Nephron (organoid): ENCODE results near the gene ITCH.
A peak's percentile ranks its signal among the peaks of the same experiment; 100 is the strongest.

Source experiments
- H3K27ac Mint-ChIP-seq, 3 experiments: 2 replicates each; pipeline ENCODE4 v1.8.0; 2020; ENCODE audit warnings: mixed read lengths in 3 of 3, mild to moderate bottlenecking in 2 of 3, moderate library complexity in 1 of 3
- H3K27me3 Mint-ChIP-seq: 2 replicates; pipeline ENCODE4 v1.8.0; 2021; ENCODE audit warnings: low read depth, mild to moderate bottlenecking, moderate library complexity, mixed read lengths
- H3K36me3 Mint-ChIP-seq: 2 replicates; pipeline ENCODE4 v1.8.0; 2020; ENCODE audit warnings: low read depth, mixed read lengths
- H3K4me1 Mint-ChIP-seq: 2 replicates; pipeline ENCODE4 v1.8.0; 2020; ENCODE audit warnings: mixed read lengths
- H3K4me3 Mint-ChIP-seq, 3 experiments: 2 replicates each; pipeline ENCODE4 v1.8.0; 2020; ENCODE audit warnings: mild to moderate bottlenecking in 3 of 3, mixed read lengths in 3 of 3, moderate library complexity in 2 of 3
- H3K9me3 Mint-ChIP-seq: 2 replicates; pipeline ENCODE4 v1.8.0; 2020; ENCODE audit warnings: mixed read lengths
- TF ChIP-seq, protein P1 (sequence below), 3 experiments: fragments of 200-600 bp; sonication (generic); IDR thresholded peaks; one replicate each; pipeline ENCODE4 v1.5.0; 2021; ENCODE audit warnings: antibody characterized with exemption in 3 of 3; ENCODE audit not compliant: unreplicated experiment in 3 of 3

Gene ITCH

DNA sequence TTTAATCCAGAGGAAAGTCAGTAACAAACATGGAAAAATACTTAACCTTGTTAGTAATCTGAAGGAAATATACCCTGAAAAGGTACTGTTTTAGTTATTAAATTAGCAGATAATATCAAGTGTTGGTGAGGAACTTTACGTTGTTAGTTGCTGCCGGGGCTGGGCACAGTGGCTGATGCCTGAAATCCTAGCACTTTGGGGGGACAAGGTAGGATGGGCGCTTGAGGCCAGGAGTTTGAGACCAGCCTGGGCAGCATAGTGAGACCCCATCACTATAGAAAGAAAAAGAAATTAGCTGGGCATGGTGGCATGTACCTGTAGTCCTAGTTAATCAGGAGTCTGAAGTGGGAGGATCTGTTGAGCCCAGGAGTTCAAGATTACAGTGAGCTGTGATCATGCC, 80.5 kb downstream of the ITCH start:
- H3K27ac Mint-ChIP-seq, result no peak overlapping the region
- TF ChIP-seq, protein P1, sequence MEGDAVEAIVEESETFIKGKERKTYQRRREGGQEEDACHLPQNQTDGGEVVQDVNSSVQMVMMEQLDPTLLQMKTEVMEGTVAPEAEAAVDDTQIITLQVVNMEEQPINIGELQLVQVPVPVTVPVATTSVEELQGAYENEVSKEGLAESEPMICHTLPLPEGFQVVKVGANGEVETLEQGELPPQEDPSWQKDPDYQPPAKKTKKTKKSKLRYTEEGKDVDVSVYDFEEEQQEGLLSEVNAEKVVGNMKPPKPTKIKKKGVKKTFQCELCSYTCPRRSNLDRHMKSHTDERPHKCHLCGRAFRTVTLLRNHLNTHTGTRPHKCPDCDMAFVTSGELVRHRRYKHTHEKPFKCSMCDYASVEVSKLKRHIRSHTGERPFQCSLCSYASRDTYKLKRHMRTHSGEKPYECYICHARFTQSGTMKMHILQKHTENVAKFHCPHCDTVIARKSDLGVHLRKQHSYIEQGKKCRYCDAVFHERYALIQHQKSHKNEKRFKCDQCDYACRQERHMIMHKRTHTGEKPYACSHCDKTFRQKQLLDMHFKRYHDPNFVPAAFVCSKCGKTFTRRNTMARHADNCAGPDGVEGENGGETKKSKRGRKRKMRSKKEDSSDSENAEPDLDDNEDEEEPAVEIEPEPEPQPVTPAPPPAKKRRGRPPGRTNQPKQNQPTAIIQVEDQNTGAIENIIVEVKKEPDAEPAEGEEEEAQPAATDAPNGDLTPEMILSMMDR (IDR thresholded peaks at IDR 0.05; ENCODE audit: unreplicated experiment in 3 of 3), result no peak
- H3K4me3 Mint-ChIP-seq, result no peak overlapping the region
- no peaks in the 10 kb centered on the region for H3K27me3 Mint-ChIP-seq
- H3K4me1 Mint-ChIP-seq, result no peaks in the 10 kb centered on the region
- no peaks in the 10 kb centered on the region for H3K9me3 Mint-ChIP-seq
- H3K36me3 Mint-ChIP-seq, result peaks cover 86% of the 10 kb centered on the region

DNA sequence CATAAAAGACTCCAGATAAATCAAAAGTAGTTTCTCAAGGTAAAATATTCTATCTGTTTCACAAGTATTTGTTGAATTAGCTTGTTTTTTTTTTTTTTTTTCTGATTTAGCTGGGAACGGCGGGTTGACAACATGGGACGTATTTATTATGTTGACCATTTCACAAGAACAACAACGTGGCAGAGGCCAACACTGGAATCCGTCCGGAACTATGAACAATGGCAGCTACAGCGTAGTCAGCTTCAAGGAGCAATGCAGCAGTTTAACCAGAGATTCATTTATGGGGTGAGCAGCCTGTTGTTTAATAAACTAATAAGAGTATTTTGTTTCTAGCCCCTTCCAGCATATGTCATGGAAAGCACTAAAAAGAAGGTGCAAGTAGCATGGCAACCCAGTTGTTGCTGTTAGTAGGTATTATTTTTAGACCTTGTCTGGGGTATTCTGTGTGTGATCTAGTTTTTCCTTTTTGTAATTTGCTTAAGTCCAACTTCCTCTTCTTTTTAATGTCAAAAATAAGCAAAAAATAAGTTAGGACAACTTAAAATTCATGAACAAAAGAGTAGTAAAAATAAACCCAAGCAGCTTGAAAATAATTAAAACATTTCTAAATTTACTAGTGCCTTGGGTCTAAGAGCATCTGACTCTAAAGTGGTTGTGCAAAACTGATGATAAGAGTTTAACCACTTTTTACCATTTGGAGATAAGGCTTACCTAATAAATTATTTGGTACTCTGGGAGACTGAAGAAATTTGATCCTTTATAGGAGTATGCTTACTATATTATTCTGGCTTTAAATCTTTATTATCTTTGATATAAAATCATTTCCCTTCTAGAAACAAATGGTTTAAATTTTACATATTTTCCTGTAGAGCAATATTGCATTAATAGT, 82.3 kb downstream of the ITCH start:
- TF ChIP-seq, protein P1 (IDR thresholded peaks at IDR 0.05; ENCODE audit: unreplicated experiment in 3 of 3), result no peak
- H3K27me3 Mint-ChIP-seq, result no peaks in the 10 kb centered on the region
- no peaks in the 10 kb centered on the region for H3K4me1 Mint-ChIP-seq
- H3K27ac Mint-ChIP-seq, result peak overlapping the region in 1 of 3 experiments; percentile 66
- H3K36me3 Mint-ChIP-seq, result peaks cover 84% of the 10 kb centered on the region
- H3K4me3 Mint-ChIP-seq, result no peak overlapping the region
- no peaks in the 10 kb centered on the region for H3K9me3 Mint-ChIP-seq

DNA sequence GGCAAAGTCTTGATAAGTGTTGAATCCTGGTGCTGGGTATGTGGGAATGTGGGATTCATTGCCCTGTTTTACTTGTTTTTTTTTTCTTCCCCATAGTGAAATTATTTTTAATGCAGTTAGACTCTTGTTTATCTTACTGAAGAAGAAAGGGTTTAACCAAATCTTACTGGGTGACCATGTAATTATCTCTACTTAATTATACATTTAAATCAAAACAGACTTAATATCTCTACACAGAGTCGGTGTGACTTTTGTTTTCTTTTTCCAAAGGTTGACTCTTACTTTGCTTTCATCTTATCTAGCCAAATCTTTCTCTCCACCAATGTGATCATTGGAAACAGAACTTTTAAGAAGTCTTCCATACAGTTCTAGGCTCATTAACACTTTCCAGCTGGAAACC, 85.4 kb downstream of the ITCH start:
- H3K4me3 Mint-ChIP-seq, result no peak overlapping the region
- H3K9me3 Mint-ChIP-seq, result no peaks in the 10 kb centered on the region
- TF ChIP-seq, protein P1 (IDR thresholded peaks at IDR 0.05; ENCODE audit: unreplicated experiment in 3 of 3), result no peak

DNA sequence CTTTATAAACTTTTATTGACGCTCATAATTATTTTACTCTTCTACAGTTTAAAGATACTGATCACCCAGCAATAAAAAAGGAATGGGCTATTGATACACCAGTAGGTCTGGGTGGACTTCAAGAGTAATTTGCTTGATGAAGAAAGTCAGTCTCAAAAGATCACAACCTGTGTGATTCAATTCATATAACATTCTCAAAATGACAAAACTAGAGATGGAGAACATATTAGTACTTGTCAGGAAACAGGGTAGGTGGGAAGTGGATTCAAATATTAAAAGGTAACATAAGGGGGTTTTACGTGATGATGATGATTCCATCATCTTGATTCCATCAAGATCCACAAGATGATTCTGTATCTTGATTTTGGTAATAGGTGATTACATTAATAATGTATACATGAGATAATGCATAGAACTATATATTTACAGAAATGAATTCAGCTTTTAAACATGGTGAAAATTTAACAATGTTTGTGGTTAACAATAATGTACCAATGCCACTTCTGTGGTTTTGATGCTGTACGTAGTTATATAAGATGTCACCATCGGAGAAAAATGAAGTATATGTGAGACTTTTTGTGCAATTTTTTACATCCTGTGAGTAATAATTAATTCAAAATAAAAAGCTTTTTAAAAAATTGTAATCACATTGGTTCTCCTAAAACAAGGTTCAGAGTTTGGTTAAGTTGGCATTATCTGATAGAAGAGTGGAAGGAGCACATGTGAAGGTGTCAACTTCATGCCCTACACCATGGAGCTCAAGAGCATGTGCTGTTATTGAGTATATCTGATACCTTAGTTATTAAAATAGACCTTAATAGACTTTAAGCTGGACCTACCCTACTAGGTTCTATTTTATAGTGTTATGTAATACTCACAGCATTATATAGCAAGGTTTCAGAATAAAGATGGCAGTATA, 86.9 kb downstream of the ITCH start:
- H3K9me3 Mint-ChIP-seq, result no peaks in the 10 kb centered on the region
- H3K27ac Mint-ChIP-seq, result no peak overlapping the region
- TF ChIP-seq, protein P1 (IDR thresholded peaks at IDR 0.05; ENCODE audit: unreplicated experiment in 3 of 3), result no peak
- H3K27me3 Mint-ChIP-seq, result no peaks in the 10 kb centered on the region
- no peaks in the 10 kb centered on the region for H3K4me1 Mint-ChIP-seq
- H3K36me3 Mint-ChIP-seq, result peaks cover 79% of the 10 kb centered on the region
- H3K4me3 Mint-ChIP-seq, result no peak overlapping the region

More for the DNA sequence above, 85.4 kb downstream of the ITCH start:
- Mint-ChIP-seq H3K27me3 (no peaks in the 10 kb centered on the region), H3K4me1 (no peaks in the 10 kb centered on the region), H3K36me3 (peaks cover 90% of the 10 kb centered on the region), H3K27ac (peak overlapping the region in 1 of 3 experiments; percentile 3)

DNA sequence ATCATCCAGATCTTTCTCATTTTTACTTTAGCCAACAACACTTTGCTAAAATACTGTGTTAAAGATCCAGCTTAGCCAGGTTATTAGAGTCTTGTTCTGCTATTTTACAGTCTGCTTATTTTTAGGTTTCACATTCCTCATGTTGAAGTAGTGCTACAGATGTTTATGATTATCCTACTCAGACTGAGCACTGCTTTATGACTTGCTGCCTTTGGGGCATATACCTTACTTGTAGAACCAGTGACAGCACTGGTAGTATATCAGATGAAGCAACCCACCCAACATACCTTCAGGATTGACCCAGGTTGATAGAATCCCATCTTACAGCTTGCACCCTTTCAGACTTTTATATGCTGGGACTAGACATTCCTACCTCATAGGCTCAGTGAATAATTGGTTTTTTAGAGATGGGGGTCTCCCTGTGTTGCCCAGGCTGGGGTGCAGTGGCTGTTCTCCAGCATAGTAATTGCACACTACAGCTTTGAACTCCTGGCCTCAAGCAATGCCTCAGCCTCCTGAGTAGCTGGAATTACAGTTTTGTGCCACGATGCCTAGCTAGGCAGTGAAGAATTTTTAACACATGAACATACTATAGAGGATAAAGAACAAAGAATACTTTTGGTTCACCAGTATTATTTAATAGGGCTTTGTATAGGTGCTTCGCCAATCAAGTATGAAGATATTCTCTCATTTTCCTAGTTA, 89.4 kb downstream of the ITCH start:
- H3K36me3 Mint-ChIP-seq, result peaks cover 65% of the 10 kb centered on the region
- peak overlapping the region; percentile 19 to 93 (median 71) for H3K27ac Mint-ChIP-seq
- H3K9me3 Mint-ChIP-seq, result no peaks in the 10 kb centered on the region
- H3K4me1 Mint-ChIP-seq, result no peaks in the 10 kb centered on the region
- H3K4me3 Mint-ChIP-seq, result no peak overlapping the region
- no peaks in the 10 kb centered on the region for H3K27me3 Mint-ChIP-seq
- TF ChIP-seq, protein P1 (IDR thresholded peaks at IDR 0.05; ENCODE audit: unreplicated experiment in 3 of 3), result no peak
